IMR-90 (cell line): ENCODE results near the gene SPOCK3. TPM values are rescaled to one million over a fixed set of nuclear protein-coding genes. Genes with fewer than 3 reads are reported as not detected.

Experiments
- ATAC-seq: fragments of 200-7000 bp; cut with Tn5 transposase; 2 replicates; pipeline ENCODE4 v1.9.1; 2020; ENCODE audit warnings: low read depth, mild to moderate bottlenecking, moderate library complexity
- BruUV-seq: library from RNA; stranded (reverse); fragments of 400-500 nt; replicated peaks from 2 replicates; lab custom pipeline; 2021; lab: Mats Ljungman, UMichigan
- CTCF ChIA-PET: fragments of 300-600 bp; formaldehyde crosslinking; extraction: SDS; loops from one replicate; lab custom pipeline; 2021; ENCODE audit warnings: antibody characterized with exemption; lab: Yijun Ruan, JAX
- POLR2A ChIA-PET: fragments of 300-600 bp; sonication (Branson Sonifier 250); formaldehyde crosslinking; loops from one replicate; lab custom pipeline; 2022; ENCODE audit warnings: antibody characterized with exemption; ENCODE audit not compliant: unreplicated experiment; lab: Charles Lee
- DNase-seq: peaks from one replicate; pipeline ENCODE4 v3.0.0; 2013
- H2AFZ ChIP-seq: replicated peaks from 2 replicates; pipeline ENCODE3; 2013; ENCODE audit warnings: low read length, mild to moderate bottlenecking; ENCODE audit not compliant: poor library complexity
- H2AK5ac ChIP-seq: 2 replicates; pipeline ENCODE4 v1.6.1; 2013; ENCODE audit warnings: low read depth, low read length, inconsistent platforms
- H2AK9ac ChIP-seq: replicated peaks from 2 replicates; pipeline ENCODE3; 2013; ENCODE audit warnings: mild to moderate bottlenecking, low read depth, low read length, moderate library complexity; ENCODE audit not compliant: poor library complexity
- H2BK120ac ChIP-seq: 2 replicates; pipeline ENCODE4 v1.6.1; 2013; ENCODE audit warnings: low read depth, low read length, inconsistent platforms
- H2BK15ac ChIP-seq: 3 replicates; pipeline ENCODE4 v1.6.1; 2013; ENCODE audit warnings: low read depth, low read length, inconsistent platforms
- H2BK20ac ChIP-seq: 2 replicates; pipeline ENCODE4 v1.6.1; 2013; ENCODE audit warnings: low read depth, mild to moderate bottlenecking, inconsistent platforms, low read length, moderate library complexity
- H2BK5ac ChIP-seq: 2 replicates; pipeline ENCODE4 v1.6.1; 2013; ENCODE audit warnings: mild to moderate bottlenecking, low read depth, low read length, inconsistent platforms; ENCODE audit not compliant: poor library complexity, severe bottlenecking
- H3K14ac ChIP-seq: replicated peaks from 2 replicates; pipeline ENCODE4 v1.6.1; 2013; ENCODE audit warnings: low read depth, low read length, inconsistent platforms
- H3K18ac ChIP-seq: 2 replicates; pipeline ENCODE4 v1.6.1; 2013; ENCODE audit warnings: low read depth, low read length, control low read depth
- H3K23ac ChIP-seq: 2 replicates; pipeline ENCODE4 v1.6.1; 2013; ENCODE audit warnings: low read depth, low read length, inconsistent platforms
- H3K27ac ChIP-seq: 2 replicates; pipeline ENCODE4 v1.5.1; 2013; ENCODE audit warnings: mild to moderate bottlenecking, control low read depth, low read length; ENCODE audit not compliant: insufficient read depth
- H3K27me3 ChIP-seq: 2 replicates; pipeline ENCODE4 v1.6.1; 2013; ENCODE audit warnings: low read length; ENCODE audit not compliant: control insufficient read depth, insufficient read depth
- H3K36me3 ChIP-seq: 2 replicates; pipeline ENCODE4 v1.6.1; 2013; ENCODE audit warnings: low read length, mixed read lengths; ENCODE audit not compliant: control insufficient read depth, insufficient read depth
- H3K4ac ChIP-seq: 2 replicates; pipeline ENCODE4 v1.6.1; 2013; ENCODE audit warnings: low read depth, low read length, inconsistent platforms
- H3K4me1 ChIP-seq: 2 replicates; pipeline ENCODE4 v1.6.1; 2013; ENCODE audit warnings: low read length, mixed read lengths; ENCODE audit not compliant: control insufficient read depth, insufficient read depth
- H3K4me2 ChIP-seq: 2 replicates; pipeline ENCODE4 v1.6.1; 2013; ENCODE audit warnings: low read depth, mild to moderate bottlenecking, control low read depth, low read length, moderate library complexity
- H3K4me3 ChIP-seq: 2 replicates; pipeline ENCODE4 v1.5.1; 2013; ENCODE audit warnings: low read depth, mild to moderate bottlenecking, control low read depth, low read length, moderate library complexity; ENCODE audit not compliant: insufficient read depth
- H3K56ac ChIP-seq: 2 replicates; pipeline ENCODE4 v1.6.1; 2013; ENCODE audit warnings: low read length, inconsistent platforms; ENCODE audit not compliant: insufficient read depth; ENCODE audit errors: extremely low read depth
- H3K79me1 ChIP-seq, 2 experiments: 2 replicates each; pipeline ENCODE4 v1.6.1; 2013; ENCODE audit warnings: low read length in 2 of 2, inconsistent platforms in 1 of 2, low read depth in 1 of 2
- H3K9ac ChIP-seq: 2 replicates; pipeline ENCODE4 v1.6.1; 2013; ENCODE audit warnings: low read depth, low read length, control low read depth
- H3K9me1 ChIP-seq: 2 replicates; pipeline ENCODE4 v1.6.1; 2013; ENCODE audit warnings: low read length, inconsistent platforms; ENCODE audit not compliant: insufficient read depth
- H3K9me3 ChIP-seq: 2 replicates; pipeline ENCODE4 v1.6.1; 2013; ENCODE audit warnings: low read length; ENCODE audit not compliant: control insufficient read depth, insufficient read depth
- H4K20me1 ChIP-seq: 2 replicates; pipeline ENCODE4 v1.6.1; 2013; ENCODE audit warnings: low read length, inconsistent platforms; ENCODE audit not compliant: insufficient read depth
- H4K5ac ChIP-seq: 2 replicates; pipeline ENCODE4 v1.6.1; 2013; ENCODE audit warnings: mild to moderate bottlenecking, low read depth, low read length, control low read depth
- H4K8ac ChIP-seq, 2 experiments: 2 replicates each; pipeline ENCODE4 v1.6.1; 2013; ENCODE audit warnings: low read depth in 2 of 2, low read length in 2 of 2, control low read depth in 1 of 2, inconsistent platforms in 1 of 2
- H4K91ac ChIP-seq: 2 replicates; pipeline ENCODE4 v1.6.1; 2013; ENCODE audit warnings: low read depth, low read length, inconsistent platforms; ENCODE audit not compliant: insufficient read depth
- CEBPB ChIP-seq: IDR thresholded peaks from 2 replicates; pipeline ENCODE4 v1.6.1; 2012; ENCODE audit warnings: low read depth, low read length, improper control_type of control experiment
- WGBS, 2 experiments: methylation state at CpG; one replicate each; pipeline versions ENCODE4 v1.1.5 to v1.1.7; 2013; ENCODE audit warnings: missing lambda C conversion rate in 2 of 2; ENCODE audit not compliant: insufficient read length in 1 of 2; ENCODE audit errors: extremely low coverage in 2 of 2; 5-methylcytosine and 5-hydroxymethylcytosine counted together
- dilution Hi-C: fragments of 300-500 bp; cut with HindIII; formaldehyde crosslinking; loops from one replicate; pipeline ENCODE4 v1.14.3; 2018; ENCODE audit warnings: low sequenced_read_pairs; ENCODE audit not compliant: unreplicated experiment
- in situ Hi-C: fragments of 300-500 bp; cut with MboI; formaldehyde crosslinking; loops from 3 replicates; pipeline ENCODE4 v1.14.3; 2019; ENCODE audit warnings: low sequenced_read_pairs, inconsistent platforms, mixed read lengths
- intact Hi-C: fragments of 100-400 bp; cut with micrococcal nuclease; formaldehyde crosslinking; loops from 2 replicates; pipeline ENCODE4 v1.10.0; 2022
- polyA plus RNA-seq, 3 experiments: library from polyadenylated mRNA; depleted of rRNA; stranded (reverse); fragments of >200 nt; gene quantifications; 2 replicates each; pipeline ENCODE4 v1.2.3, GENCODE V29; 2012; ENCODE audit warnings: low replicate concordance in 1 of 3
- total RNA-seq: library from RNA; depleted of rRNA; stranded (reverse); fragments of >200 nt; gene quantifications from 2 replicates; pipeline ENCODE4 v1.2.3, GENCODE V29; 2012

Gene SPOCK3
- total and polyA plus RNA-seq, 2 of the 4 experiments (the other 2 are of a cell fraction) = not detected

- Histone ChIP-seq H2BK15ac (no peak overlapping the region), H3K27ac (no peak overlapping the region), H3K9me3 (peaks cover 8% of the 10 kb centered on the region; the same call in 1 of the 2 replicates), H3K18ac (no peak overlapping the region), H4K20me1 (no peaks in the 10 kb centered on the region), H3K36me3 (no peaks in the 10 kb centered on the region), H3K4me3 (no peak overlapping the region), H4K5ac (no peak overlapping the region), H3K9me1 (no peaks in the 10 kb centered on the region), H3K4ac (no peak overlapping the region), H4K8ac (no peak overlapping the region), H2BK20ac (no peak overlapping the region), H3K79me1 (no peaks in the 10 kb centered on the region), H3K27me3 (no peaks in the 10 kb centered on the region), H3K9ac (no peak overlapping the region), H4K91ac (no peak overlapping the region), H2AK5ac (no peak overlapping the region), H3K23ac (no peak overlapping the region), H3K4me1 (no peaks in the 10 kb centered on the region), H2BK120ac (no peak overlapping the region), H2AK9ac (no peak overlapping the region), H2BK5ac (no peak overlapping the region), H2AFZ (no peak overlapping the region), H3K14ac (no peak overlapping the region), H3K56ac (no peak overlapping the region), H3K4me2 (no peak overlapping the region)
- WGBS, 2 experiments = 89% methylated on average over 1 of the region's 5 CpGs; no CpG with 5 or more reads in 1 of the 2 experiments
- ATAC-seq (no peak), DNase-seq (no peak)
- TF ChIP-seq CEBPB = no peak
- in situ Hi-C loops (no loop called here), intact Hi-C loops (no loop called here), dilution Hi-C loops (no loop called here)
- ChIA-PET POLR2A (no interaction called here), CTCF (no interaction called here)
- BruUV-seq = no TSS peak
Observed at GRCh38 chr4:166726832-166727231, 507.5 kb downstream of the SPOCK3 start.
